ENCODE data around the gene FOXQ1. TPM values are rescaled to one million over a fixed set of nuclear protein-coding genes. Genes with fewer than 3 reads are reported as not detected.
A peak's percentile ranks its signal among the peaks of the same experiment; 100 is the strongest.
"Not testable (repeated sequence)": the region's sequence is repeated elsewhere in the genome, so short reads cannot be mapped to it uniquely, and the experiment has no call there.

The FOXQ1 gene
- total RNA-seq, 4 donors from 2014 or later = 0.45 to 5.5 (median 1.7) TPM

GRCh38 chr6:1348675-1349074, 36.8 kb downstream of the FOXQ1 start:
- WGBS, 2 donors = 0 to 15% methylated on average over 1 of the region's 1 CpG
- H3K27ac ChIP-seq = peak overlapping the region in 1 of 3 donors; percentile 44

GRCh38 chr6:1349655-1350054, 37.8 kb downstream of the FOXQ1 start:
- Histone ChIP-seq H3K36me3 (no peaks in the 10 kb centered on the region), H3K9me3 (no peaks in the 10 kb centered on the region), H3K27ac (no peak overlapping the region), H3K4me1 (peaks cover 18 to 36% of the 10 kb centered on the region in 2 donors), H3K27me3 (no peaks in the 10 kb centered on the region), H3K4me3 (replicated peaks in 1 of 3) (no peak overlapping the region)
- 66 to 67% methylated on average over 1 of the region's 1 CpG for WGBS, 2 donors
- intact Hi-C loops (cut with DNase I) = loop anchor here (10.0 kb wide), 1 partner anchor 435 kb away; no protein-coding TSS in a partner anchor
- no peak for TF ChIP-seq CTCF (IDR thresholded peaks at IDR 0.05)
- TF ChIP-seq POLR2A (IDR thresholded peaks at IDR 0.05) = no peak
- DNase-seq = no peak

More at GRCh38 chr6:1348675-1349074, 36.8 kb downstream of the FOXQ1 start:
- intact Hi-C loops (cut with DNase I) = loop anchor here (10.0 kb wide), 1 partner anchor 434 kb away; no protein-coding TSS in a partner anchor
- Histone ChIP-seq H3K27me3 (no peaks in the 10 kb centered on the region), H3K4me1 (peaks cover 18 to 36% of the 10 kb centered on the region in 2 donors), H3K36me3 (no peaks in the 10 kb centered on the region), H3K4me3 (replicated peaks in 1 of 3) (no peak overlapping the region), H3K9me3 (no peaks in the 10 kb centered on the region)
- TF ChIP-seq CTCF (IDR thresholded peaks at IDR 0.05) (peak in 1 of 6 experiments; percentile 9), POLR2A (IDR thresholded peaks at IDR 0.05) (no peak)
- peak; percentile 79 to 84 for DNase-seq

- DNase-seq = no peak
- H3K27me3 ChIP-seq = no peaks in the 10 kb centered on the region
- intact Hi-C loops (cut with DNase I) = no loop called here
- WGBS, 2 donors = 86 to 88% methylated on average over 2 of the region's 2 CpGs
- no peak overlapping the region for H3K27ac ChIP-seq
- no peak overlapping the region for H3K4me3 ChIP-seq (replicated peaks in 1 of 3)
- H3K4me1 ChIP-seq = peaks cover 16 to 30% of the 10 kb centered on the region in 2 donors
- H3K36me3 ChIP-seq = no peaks in the 10 kb centered on the region
- H3K9me3 ChIP-seq = no peaks in the 10 kb centered on the region
- no peak for TF ChIP-seq CTCF (IDR thresholded peaks at IDR 0.05)
- no peak for TF ChIP-seq POLR2A (IDR thresholded peaks at IDR 0.05)
Measured at GRCh38 chr6:1351381-1352008, 39.6 kb downstream of the FOXQ1 start.

DNA sequence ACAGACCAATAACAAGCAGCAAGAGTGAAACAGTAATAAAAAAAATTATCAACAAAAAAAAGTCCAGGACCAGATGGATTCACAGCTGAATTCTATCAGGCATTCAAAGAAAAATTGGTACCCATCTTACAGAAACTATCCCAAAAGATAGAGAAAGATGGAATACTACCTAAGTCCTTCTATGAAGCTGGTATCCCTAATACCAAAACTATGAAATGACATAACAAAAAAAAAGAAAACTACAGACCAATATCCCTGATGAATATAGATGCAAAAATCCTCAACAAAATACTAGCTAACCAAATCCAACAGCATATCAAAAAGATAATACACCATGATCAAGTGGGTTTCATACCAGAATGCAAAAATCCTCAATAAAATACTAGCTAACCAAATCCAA, 43.2 kb downstream of the FOXQ1 start:
- intact Hi-C loops (cut with DNase I); H3K27me3 ChIP-seq; DNase-seq; H3K9me3 ChIP-seq; H3K27ac ChIP-seq; H3K4me3 ChIP-seq (replicated peaks in 1 of 3); H3K4me1 ChIP-seq; H3K36me3 ChIP-seq: not testable (repeated sequence)

DNA sequence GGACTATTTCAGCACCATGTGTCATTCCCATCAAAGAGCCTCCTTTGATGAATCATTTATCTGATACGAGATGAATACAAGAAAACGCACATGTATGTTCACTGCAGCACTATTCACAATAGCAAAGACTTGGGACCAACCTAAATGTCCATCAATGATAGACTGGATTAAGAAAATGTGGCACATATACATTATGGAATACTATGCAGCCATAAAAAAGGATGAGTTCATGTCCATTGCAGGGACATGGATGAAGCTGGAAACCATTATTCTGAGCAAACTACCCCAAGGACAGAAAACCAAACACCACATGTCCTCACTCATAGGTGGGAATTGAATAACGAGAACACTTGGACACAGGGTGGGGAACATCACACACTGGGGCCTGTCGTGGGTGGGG, 49.8 kb downstream of the FOXQ1 start:
- WGBS, 2 donors = 95 to 99% methylated on average over 4 of the region's 4 CpGs
- intact Hi-C loops (cut with DNase I) = not testable (repeated sequence)

DNA sequence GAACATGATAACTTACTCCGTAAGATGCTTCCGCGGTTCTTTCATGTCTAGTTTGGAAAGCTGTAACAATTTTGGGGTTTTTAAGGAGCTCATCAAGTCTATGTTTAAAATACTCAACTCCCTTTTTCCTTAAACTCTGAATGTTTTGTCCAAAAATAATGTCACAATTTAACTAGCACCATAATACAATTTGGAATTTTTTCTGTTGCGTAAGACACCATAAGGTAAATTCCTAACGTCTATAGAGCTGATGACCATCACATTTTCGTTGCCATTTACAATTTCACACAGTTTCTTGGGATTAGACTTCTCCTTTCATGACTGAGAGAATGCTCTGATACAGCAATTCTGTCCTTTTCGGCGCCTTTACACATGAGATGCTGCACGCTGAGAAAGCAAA, 50.7 kb downstream of the FOXQ1 start:
- no peak for TF ChIP-seq CTCF (IDR thresholded peaks at IDR 0.05)
- no peak for TF ChIP-seq POLR2A (IDR thresholded peaks at IDR 0.05)
- no peaks in the 10 kb centered on the region for H3K27me3 ChIP-seq
- no peak for DNase-seq
- no peaks in the 10 kb centered on the region for H3K36me3 ChIP-seq
- intact Hi-C loops (cut with DNase I) = no loop called here
- no peaks in the 10 kb centered on the region for H3K4me1 ChIP-seq
- WGBS, 2 donors = 94 to 95% methylated on average over 9 of the region's 9 CpGs
- H3K9me3 ChIP-seq = no peaks in the 10 kb centered on the region
- H3K27ac ChIP-seq = no peak overlapping the region
- H3K4me3 ChIP-seq (replicated peaks in 1 of 3) = no peak overlapping the region

More for the DNA sequence above, 49.8 kb downstream of the FOXQ1 start:
- H3K27me3 ChIP-seq; H3K27ac ChIP-seq; DNase-seq; H3K9me3 ChIP-seq; H3K36me3 ChIP-seq; H3K4me3 ChIP-seq (replicated peaks in 1 of 3); H3K4me1 ChIP-seq: not testable (repeated sequence)
